Trophoblast cell (in vitro differentiated cells and primary cell): Measurements from ENCODE around the gene ASNSD1.
A peak's percentile ranks its signal among the peaks of the same experiment; 100 is the strongest.

Experiments used
- DNase-seq, 2 donors: peaks; one replicate each; pipeline ENCODE4 v3.0.0-alpha.2; 2016
- H2AFZ ChIP-seq: 2 replicates; pipeline ENCODE4 v1.6.1; 2013; ENCODE audit warnings: low read length, moderate library complexity, mild to moderate bottlenecking; ENCODE audit not compliant: insufficient read depth, poor library complexity
- H2AK5ac ChIP-seq: 2 replicates; pipeline ENCODE4 v1.6.1; 2013; ENCODE audit warnings: mild to moderate bottlenecking, low read length
- H2BK120ac ChIP-seq: 2 replicates; pipeline ENCODE4 v1.6.1; 2013; ENCODE audit warnings: low read length, mild to moderate bottlenecking, moderate library complexity; ENCODE audit not compliant: insufficient read depth, poor library complexity
- H2BK12ac ChIP-seq: 2 replicates; pipeline ENCODE4 v1.6.1; 2013; ENCODE audit warnings: mild to moderate bottlenecking, low read length, moderate library complexity
- H2BK5ac ChIP-seq: 2 replicates; pipeline ENCODE4 v1.6.1; 2013; ENCODE audit warnings: low read length, low read depth, moderate library complexity, mild to moderate bottlenecking; ENCODE audit not compliant: poor library complexity
- H3K14ac ChIP-seq: 2 replicates; pipeline ENCODE4 v1.6.1; 2013; ENCODE audit warnings: mild to moderate bottlenecking, low read length
- H3K18ac ChIP-seq: 2 replicates; pipeline ENCODE4 v1.6.1; 2013; ENCODE audit warnings: mild to moderate bottlenecking, low read length
- H3K23ac ChIP-seq: 2 replicates; pipeline ENCODE4 v1.6.1; 2013; ENCODE audit warnings: low read length
- H3K27ac ChIP-seq: 2 replicates; pipeline ENCODE4 v1.5.1; 2013; ENCODE audit warnings: low read depth, mild to moderate bottlenecking, inconsistent platforms, low read length, moderate library complexity
- H3K27me3 ChIP-seq: 2 replicates; pipeline ENCODE4 v1.6.1; 2013; ENCODE audit warnings: inconsistent platforms, mild to moderate bottlenecking, low read length, moderate library complexity; ENCODE audit not compliant: insufficient read depth
- H3K36me3 ChIP-seq, 2 experiments: 1 replicate in 1 of 2; 2 replicates in 1 of 2; pipeline ENCODE4 v1.6.1; 2013; ENCODE audit warnings: low read length in 2 of 2, mild to moderate bottlenecking in 2 of 2, moderate library complexity in 1 of 2; ENCODE audit not compliant: insufficient read depth in 2 of 2, control insufficient read depth in 1 of 2
- H3K4ac ChIP-seq: 2 replicates; pipeline ENCODE4 v1.6.1; 2013; ENCODE audit warnings: low read depth, mild to moderate bottlenecking, low read length, moderate library complexity
- H3K4me1 ChIP-seq, 2 experiments: 1 replicate in 1 of 2; 2 replicates in 1 of 2; pipeline ENCODE4 v1.6.1; 2013; ENCODE audit warnings: low read length in 2 of 2, mild to moderate bottlenecking in 2 of 2, moderate library complexity in 1 of 2; ENCODE audit not compliant: insufficient read depth in 2 of 2, control insufficient read depth in 1 of 2
- H3K4me2 ChIP-seq: 2 replicates; pipeline ENCODE4 v1.6.1; 2013; ENCODE audit warnings: inconsistent platforms, mild to moderate bottlenecking, low read length, moderate library complexity
- H3K4me3 ChIP-seq: 2 replicates; pipeline ENCODE4 v1.5.1; 2013; ENCODE audit warnings: mild to moderate bottlenecking, low read depth, low read length, inconsistent platforms
- H3K79me1 ChIP-seq: one replicate; pipeline ENCODE4 v1.6.1; 2013; ENCODE audit warnings: low read length
- H3K79me2 ChIP-seq: 2 replicates; pipeline ENCODE4 v1.6.1; 2013; ENCODE audit warnings: low read length, mild to moderate bottlenecking; ENCODE audit not compliant: control insufficient read depth, insufficient read depth, poor library complexity
- H3K9ac ChIP-seq: 2 replicates; pipeline ENCODE4 v1.6.1; 2013; ENCODE audit warnings: mild to moderate bottlenecking, low read length
- H3K9me3 ChIP-seq: 2 replicates; pipeline ENCODE4 v1.6.1; 2013; ENCODE audit warnings: low read depth, mild to moderate bottlenecking, control low read depth, inconsistent platforms, low read length; ENCODE audit not compliant: insufficient read depth
- H4K12ac ChIP-seq: 2 replicates; pipeline ENCODE4 v1.6.1; 2013; ENCODE audit warnings: low read depth, mild to moderate bottlenecking, low read length, moderate library complexity
- H4K8ac ChIP-seq: 2 replicates; pipeline ENCODE4 v1.6.1; 2013; ENCODE audit warnings: low read depth, mild to moderate bottlenecking, low read length, moderate library complexity
- H4K91ac ChIP-seq: one replicate; pipeline ENCODE4 v1.6.1; 2013; ENCODE audit warnings: low read depth, mild to moderate bottlenecking, low read length, moderate library complexity
- WGBS: extraction: QIAGEN DNeasy Blood & Tissue Kit; methylation state at CpG from one replicate; pipeline ENCODE4 v1.1.7; 2013; ENCODE audit warnings: missing lambda C conversion rate; ENCODE audit not compliant: insufficient read length, insufficient coverage; ENCODE audit errors: extremely low coverage; 5-methylcytosine and 5-hydroxymethylcytosine counted together

The ASNSD1 gene

GRCh38 chr2:189639007-189639609 is 22.2 kb upstream of the ASNSD1 start:
- Histone ChIP-seq H2BK12ac (no peak overlapping the region), H3K79me1 (no peaks in the 10 kb centered on the region), H2BK120ac (no peak overlapping the region), H3K36me3 (no peaks in the 10 kb centered on the region), H3K27ac (no peak overlapping the region), H2AK5ac (no peak overlapping the region), H3K9me3 (no peaks in the 10 kb centered on the region), H3K23ac (no peak overlapping the region), H3K9ac (no peak overlapping the region), H3K14ac (no peak overlapping the region), H2BK5ac (no peak overlapping the region), H3K4me1 (no peaks in the 10 kb centered on the region), H3K4me3 (no peak overlapping the region), H3K27me3 (no peaks in the 10 kb centered on the region), H3K4me2 (no peak overlapping the region), H4K12ac (no peak overlapping the region), H3K79me2 (no peaks in the 10 kb centered on the region), H2AFZ (no peak overlapping the region), H3K18ac (no peak overlapping the region), H3K4ac (no peak overlapping the region), H4K91ac (no peak overlapping the region), H4K8ac (no peak overlapping the region)
- peak; percentile 73 to 77 for DNase-seq
- WGBS, result no CpG with 5 or more reads among the region's 3 CpGs

- Histone ChIP-seq H4K12ac (no peak overlapping the region), H3K27ac (no peak overlapping the region), H3K4ac (no peak overlapping the region), H2AFZ (no peak overlapping the region), H3K4me1 (no peaks in the 10 kb centered on the region), H2BK12ac (no peak overlapping the region), H3K4me2 (no peak overlapping the region), H4K91ac (no peak overlapping the region), H3K9me3 (no peaks in the 10 kb centered on the region), H3K9ac (no peak overlapping the region), H3K14ac (no peak overlapping the region), H3K23ac (no peak overlapping the region), H2BK5ac (no peak overlapping the region), H3K4me3 (no peak overlapping the region), H3K27me3 (no peaks in the 10 kb centered on the region), H4K8ac (no peak overlapping the region), H3K79me2 (no peaks in the 10 kb centered on the region), H3K79me1 (no peaks in the 10 kb centered on the region), H2BK120ac (no peak overlapping the region), H2AK5ac (no peak overlapping the region), H3K18ac (no peak overlapping the region), H3K36me3 (no peaks in the 10 kb centered on the region)
- no CpG with 5 or more reads among the region's 1 CpG for WGBS
- DNase-seq, result no peak
Observed at GRCh38 chr2:189641002-189641401, 20.3 kb upstream of the ASNSD1 start.

GRCh38 chr2:189641590-189641989 is 19.7 kb upstream of the ASNSD1 start:
- Histone ChIP-seq H3K79me1 (no peaks in the 10 kb centered on the region), H3K9me3 (no peaks in the 10 kb centered on the region), H3K23ac (no peak overlapping the region), H3K4ac (no peak overlapping the region), H2BK12ac (no peak overlapping the region), H3K14ac (no peak overlapping the region), H3K4me1 (no peaks in the 10 kb centered on the region), H4K91ac (no peak overlapping the region), H2AK5ac (no peak overlapping the region), H2BK120ac (no peak overlapping the region), H3K9ac (no peak overlapping the region), H4K12ac (no peak overlapping the region), H2AFZ (no peak overlapping the region), H3K36me3 (no peaks in the 10 kb centered on the region), H4K8ac (no peak overlapping the region), H3K4me2 (no peak overlapping the region), H3K4me3 (no peak overlapping the region), H3K79me2 (no peaks in the 10 kb centered on the region), H3K18ac (no peak overlapping the region), H2BK5ac (no peak overlapping the region), H3K27ac (no peak overlapping the region), H3K27me3 (no peaks in the 10 kb centered on the region)
- no CpG with 5 or more reads among the region's 2 CpGs for WGBS
- no peak for DNase-seq

- H3K4me3 ChIP-seq, result no peak overlapping the region
- no peak overlapping the region for H3K9ac ChIP-seq
- H3K4me2 ChIP-seq, result no peak overlapping the region
- H2AFZ ChIP-seq, result no peak overlapping the region
- H3K4ac ChIP-seq, result no peak overlapping the region
- H3K18ac ChIP-seq, result no peak overlapping the region
- no peak overlapping the region for H2BK5ac ChIP-seq
- no peaks in the 10 kb centered on the region for H3K9me3 ChIP-seq
- no peaks in the 10 kb centered on the region for H3K27me3 ChIP-seq
- no peak overlapping the region for H4K12ac ChIP-seq
- H3K36me3 ChIP-seq, result no peaks in the 10 kb centered on the region
- H2BK120ac ChIP-seq, result no peak overlapping the region
- H2BK12ac ChIP-seq, result no peak overlapping the region
- no peak overlapping the region for H2AK5ac ChIP-seq
- no peaks in the 10 kb centered on the region for H3K4me1 ChIP-seq
- no peak for DNase-seq
- H3K79me1 ChIP-seq, result no peaks in the 10 kb centered on the region
- H4K91ac ChIP-seq, result no peak overlapping the region
- H4K8ac ChIP-seq, result no peak overlapping the region
- H3K27ac ChIP-seq, result no peak overlapping the region
- H3K23ac ChIP-seq, result no peak overlapping the region
- no peak overlapping the region for H3K14ac ChIP-seq
- no peaks in the 10 kb centered on the region for H3K79me2 ChIP-seq
Observed at GRCh38 chr2:189646521-189646920, 14.7 kb upstream of the ASNSD1 start.
